Dendritic cell treated with granulocyte-macrophage colony-stimulating factor and Interleukin-4, amounts not matched to agents 40 ng/mL and 50 ng/mL, for 4 days (primary cell): ENCODE data around the gene BHMT2.

ENCODE experiments used
- H3K27ac Mint-ChIP-seq: one replicate; pipeline ENCODE4 v1.8.0; 2022; ENCODE audit warnings: mild to moderate bottlenecking, mixed read lengths
- H3K27me3 Mint-ChIP-seq: one replicate; pipeline ENCODE4 v1.8.0; 2022; ENCODE audit warnings: mild to moderate bottlenecking, mixed read lengths
- H3K36me3 Mint-ChIP-seq: one replicate; pipeline ENCODE4 v1.8.0; 2022; ENCODE audit warnings: low read depth, mixed read lengths
- H3K4me1 Mint-ChIP-seq: one replicate; pipeline ENCODE4 v1.8.0; 2022; ENCODE audit warnings: low read depth, mixed read lengths
- H3K4me3 Mint-ChIP-seq: one replicate; pipeline ENCODE4 v1.8.0; 2022; ENCODE audit warnings: mild to moderate bottlenecking, moderate library complexity, mixed read lengths
- H3K9me3 Mint-ChIP-seq: one replicate; pipeline ENCODE4 v1.8.0; 2022; ENCODE audit warnings: mixed read lengths
- intact Hi-C: fragments of 100-400 bp; cut with micrococcal nuclease; formaldehyde crosslinking; loops from one replicate; pipeline ENCODE4 v1.15.0; 2022

The BHMT2 gene

GRCh38 chr5:79036769-79037168 lies 32.8 kb upstream of the BHMT2 start:
- Mint-ChIP-seq H3K4me1 (no peaks in the 10 kb centered on the region), H3K36me3 (no peaks in the 10 kb centered on the region), H3K9me3 (no peaks in the 10 kb centered on the region), H3K27me3 (no peaks in the 10 kb centered on the region), H3K27ac (no peak overlapping the region), H3K4me3 (no peak overlapping the region)
- intact Hi-C loops = no loop called here

- no peak overlapping the region for H3K27ac Mint-ChIP-seq
- H3K4me1 Mint-ChIP-seq = no peaks in the 10 kb centered on the region
- no peaks in the 10 kb centered on the region for H3K9me3 Mint-ChIP-seq
Observed at GRCh38 chr5:79042188-79042587, 27.4 kb upstream of the BHMT2 start.

GRCh38 chr5:79047199-79047598 lies 22.4 kb upstream of the BHMT2 start:
- no peak overlapping the region for H3K4me3 Mint-ChIP-seq
- intact Hi-C loops = no loop called here
- H3K4me1 Mint-ChIP-seq = no peaks in the 10 kb centered on the region
- no peak overlapping the region for H3K27ac Mint-ChIP-seq
- no peaks in the 10 kb centered on the region for H3K9me3 Mint-ChIP-seq
- H3K27me3 Mint-ChIP-seq = no peaks in the 10 kb centered on the region
- H3K36me3 Mint-ChIP-seq = no peaks in the 10 kb centered on the region

More at GRCh38 chr5:79042188-79042587, 27.4 kb upstream of the BHMT2 start:
- H3K4me3 Mint-ChIP-seq = no peak overlapping the region
- intact Hi-C loops = no loop called here
- no peaks in the 10 kb centered on the region for H3K36me3 Mint-ChIP-seq
- no peaks in the 10 kb centered on the region for H3K27me3 Mint-ChIP-seq

- no peaks in the 10 kb centered on the region for H3K4me1 Mint-ChIP-seq
- H3K4me3 Mint-ChIP-seq = no peak overlapping the region
- no peak overlapping the region for H3K27ac Mint-ChIP-seq
- intact Hi-C loops = no loop called here
- H3K36me3 Mint-ChIP-seq = no peaks in the 10 kb centered on the region
- H3K9me3 Mint-ChIP-seq = no peaks in the 10 kb centered on the region
- no peaks in the 10 kb centered on the region for H3K27me3 Mint-ChIP-seq
Observed at GRCh38 chr5:79048437-79048836, 21.1 kb upstream of the BHMT2 start.

GRCh38 chr5:79050498-79050897 lies 19.1 kb upstream of the BHMT2 start:
- Mint-ChIP-seq H3K36me3 (no peaks in the 10 kb centered on the region), H3K27me3 (no peaks in the 10 kb centered on the region), H3K27ac (no peak overlapping the region), H3K4me3 (no peak overlapping the region), H3K9me3 (no peaks in the 10 kb centered on the region), H3K4me1 (no peaks in the 10 kb centered on the region)
- intact Hi-C loops = no loop called here

- H3K4me3 Mint-ChIP-seq = no peak overlapping the region
- no peaks in the 10 kb centered on the region for H3K27me3 Mint-ChIP-seq
- intact Hi-C loops = no loop called here
- H3K4me1 Mint-ChIP-seq = no peaks in the 10 kb centered on the region
- H3K36me3 Mint-ChIP-seq = no peaks in the 10 kb centered on the region
- H3K9me3 Mint-ChIP-seq = no peaks in the 10 kb centered on the region
- no peak overlapping the region for H3K27ac Mint-ChIP-seq
Observed at GRCh38 chr5:79053321-79053720, 16.2 kb upstream of the BHMT2 start.

GRCh38 chr5:79055017-79055416 lies 14.6 kb upstream of the BHMT2 start:
- no peaks in the 10 kb centered on the region for H3K27me3 Mint-ChIP-seq
- no peaks in the 10 kb centered on the region for H3K36me3 Mint-ChIP-seq
- intact Hi-C loops = no loop called here
- no peak overlapping the region for H3K27ac Mint-ChIP-seq
- no peak overlapping the region for H3K4me3 Mint-ChIP-seq
- H3K4me1 Mint-ChIP-seq = no peaks in the 10 kb centered on the region
- no peaks in the 10 kb centered on the region for H3K9me3 Mint-ChIP-seq

- intact Hi-C loops = no loop called here
- no peaks in the 10 kb centered on the region for H3K9me3 Mint-ChIP-seq
- H3K4me3 Mint-ChIP-seq = no peak overlapping the region
Observed at GRCh38 chr5:79056847-79057246, 12.7 kb upstream of the BHMT2 start.

GRCh38 chr5:79059674-79060073 lies 9.9 kb upstream of the BHMT2 start:
- peaks cover 1% of the 10 kb centered on the region for H3K27me3 Mint-ChIP-seq
- intact Hi-C loops = no loop called here

More at GRCh38 chr5:79056847-79057246, 12.7 kb upstream of the BHMT2 start:
- no peak overlapping the region for H3K27ac Mint-ChIP-seq
- peaks cover 1% of the 10 kb centered on the region for H3K27me3 Mint-ChIP-seq
- H3K36me3 Mint-ChIP-seq = no peaks in the 10 kb centered on the region
- H3K4me1 Mint-ChIP-seq = no peaks in the 10 kb centered on the region

GRCh38 chr5:79062436-79062835 lies 7.1 kb upstream of the BHMT2 start:
- H3K4me3 Mint-ChIP-seq = no peak overlapping the region
- no peaks in the 10 kb centered on the region for H3K36me3 Mint-ChIP-seq
- peaks cover 5% of the 10 kb centered on the region for H3K27me3 Mint-ChIP-seq
- no peaks in the 10 kb centered on the region for H3K4me1 Mint-ChIP-seq
- H3K27ac Mint-ChIP-seq = no peak overlapping the region
- intact Hi-C loops = no loop called here
- H3K9me3 Mint-ChIP-seq = no peaks in the 10 kb centered on the region

More at GRCh38 chr5:79059674-79060073, 9.9 kb upstream of the BHMT2 start:
- no peaks in the 10 kb centered on the region for H3K36me3 Mint-ChIP-seq
- no peaks in the 10 kb centered on the region for H3K9me3 Mint-ChIP-seq
- no peak overlapping the region for H3K4me3 Mint-ChIP-seq
- no peaks in the 10 kb centered on the region for H3K4me1 Mint-ChIP-seq
- H3K27ac Mint-ChIP-seq = no peak overlapping the region

- H3K9me3 Mint-ChIP-seq = no peaks in the 10 kb centered on the region
- H3K4me1 Mint-ChIP-seq = no peaks in the 10 kb centered on the region
- intact Hi-C loops = no loop called here
- peaks cover 26% of the 10 kb centered on the region for H3K27me3 Mint-ChIP-seq
- H3K4me3 Mint-ChIP-seq = no peak overlapping the region
- no peaks in the 10 kb centered on the region for H3K36me3 Mint-ChIP-seq
- no peak overlapping the region for H3K27ac Mint-ChIP-seq
Observed at GRCh38 chr5:79070350-79070667, 742 bp downstream of the BHMT2 start.

- H3K27me3 Mint-ChIP-seq = peaks cover 14% of the 10 kb centered on the region
- no peaks in the 10 kb centered on the region for H3K4me1 Mint-ChIP-seq
- H3K36me3 Mint-ChIP-seq = no peaks in the 10 kb centered on the region
- H3K27ac Mint-ChIP-seq = no peak overlapping the region
- H3K4me3 Mint-ChIP-seq = no peak overlapping the region
- no peaks in the 10 kb centered on the region for H3K9me3 Mint-ChIP-seq
- intact Hi-C loops = no loop called here
Observed at GRCh38 chr5:79074641-79075040, 5.1 kb downstream of the BHMT2 start.

- Mint-ChIP-seq H3K4me1 (no peaks in the 10 kb centered on the region), H3K4me3 (no peak overlapping the region), H3K36me3 (no peaks in the 10 kb centered on the region), H3K27me3 (peaks cover 6% of the 10 kb centered on the region), H3K27ac (no peak overlapping the region), H3K9me3 (no peaks in the 10 kb centered on the region)
- intact Hi-C loops = no loop called here
Observed at GRCh38 chr5:79075646-79076426, 6.3 kb downstream of the BHMT2 start.

GRCh38 chr5:79076819-79077218 lies 7.3 kb downstream of the BHMT2 start:
- H3K4me3 Mint-ChIP-seq = no peak overlapping the region
- intact Hi-C loops = no loop called here
- no peaks in the 10 kb centered on the region for H3K36me3 Mint-ChIP-seq
- H3K27ac Mint-ChIP-seq = no peak overlapping the region
- no peaks in the 10 kb centered on the region for H3K4me1 Mint-ChIP-seq
- H3K27me3 Mint-ChIP-seq = peaks cover 3% of the 10 kb centered on the region
- no peaks in the 10 kb centered on the region for H3K9me3 Mint-ChIP-seq

- Mint-ChIP-seq H3K4me1 (no peaks in the 10 kb centered on the region), H3K27me3 (no peaks in the 10 kb centered on the region), H3K36me3 (no peaks in the 10 kb centered on the region), H3K9me3 (no peaks in the 10 kb centered on the region), H3K27ac (no peak overlapping the region), H3K4me3 (no peak overlapping the region)
- intact Hi-C loops = no loop called here
Observed at GRCh38 chr5:79077680-79078365, 8.3 kb downstream of the BHMT2 start.
